NCI-H2107 treated with DMSO at 0.1 percent for 48 hours (cell line): ENCODE data around the gene TTLL1.

ENCODE experiments used
- DNase-seq: peaks from one replicate; lab custom pipeline; 2025; ENCODE audit not compliant: unreplicated experiment; lab: John Stamatoyannopoulos, UW

Gene TTLL1

GRCh38 chr22:42994917-42995562 lies 94.2 kb downstream of the TTLL1 start:
- DNase-seq: no peak

GRCh38 chr22:42994276-42994916 lies 94.8 kb downstream of the TTLL1 start:
- DNase-seq: no peak

GRCh38 chr22:42993651-42994275 lies 95.4 kb downstream of the TTLL1 start:
- DNase-seq: no peak

GRCh38 chr22:42992886-42993479 lies 96.2 kb downstream of the TTLL1 start:
- DNase-seq: no peak

GRCh38 chr22:42992092-42992491 lies 97.1 kb downstream of the TTLL1 start:
- no peak for DNase-seq

- no peak for DNase-seq
Observed at GRCh38 chr22:42991010-42991651, 98.1 kb downstream of the TTLL1 start.

GRCh38 chr22:42990131-42990838 lies 98.9 kb downstream of the TTLL1 start:
- no peak for DNase-seq
